HL-60 (cell line): ENCODE measurements around the gene KAZN.

Experiments used
- GABPA ChIP-seq: IDR thresholded peaks from 2 replicates; pipeline ENCODE4 v1.6.1; 2012; ENCODE audit warnings: low read depth
- TF ChIP-seq, protein P1 (sequence below): IDR thresholded peaks from one replicate; pipeline ENCODE4 v1.5.1; 2011; ENCODE audit warnings: low read length, control low read depth, inconsistent platforms; ENCODE audit not compliant: insufficient read depth

- TF ChIP-seq GABPA, result no peak
- TF ChIP-seq, protein P1, sequence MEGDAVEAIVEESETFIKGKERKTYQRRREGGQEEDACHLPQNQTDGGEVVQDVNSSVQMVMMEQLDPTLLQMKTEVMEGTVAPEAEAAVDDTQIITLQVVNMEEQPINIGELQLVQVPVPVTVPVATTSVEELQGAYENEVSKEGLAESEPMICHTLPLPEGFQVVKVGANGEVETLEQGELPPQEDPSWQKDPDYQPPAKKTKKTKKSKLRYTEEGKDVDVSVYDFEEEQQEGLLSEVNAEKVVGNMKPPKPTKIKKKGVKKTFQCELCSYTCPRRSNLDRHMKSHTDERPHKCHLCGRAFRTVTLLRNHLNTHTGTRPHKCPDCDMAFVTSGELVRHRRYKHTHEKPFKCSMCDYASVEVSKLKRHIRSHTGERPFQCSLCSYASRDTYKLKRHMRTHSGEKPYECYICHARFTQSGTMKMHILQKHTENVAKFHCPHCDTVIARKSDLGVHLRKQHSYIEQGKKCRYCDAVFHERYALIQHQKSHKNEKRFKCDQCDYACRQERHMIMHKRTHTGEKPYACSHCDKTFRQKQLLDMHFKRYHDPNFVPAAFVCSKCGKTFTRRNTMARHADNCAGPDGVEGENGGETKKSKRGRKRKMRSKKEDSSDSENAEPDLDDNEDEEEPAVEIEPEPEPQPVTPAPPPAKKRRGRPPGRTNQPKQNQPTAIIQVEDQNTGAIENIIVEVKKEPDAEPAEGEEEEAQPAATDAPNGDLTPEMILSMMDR, result no peak
These were observed 75.5 kb downstream of the KAZN start for GRCh38 chr1:14674030-14674429.
